Activated CD8-positive, alpha-beta memory T cell treated with anti-CD3 and anti-CD28 coated beads, Interleukin-2, amount 10 ng/mL, durations not matched to agents 7 days and 5 days (primary cell): Measurements from ENCODE around the gene TTI1. TPM values are rescaled to one million over a fixed set of nuclear protein-coding genes. Genes with fewer than 3 reads are reported as not detected.

Source experiments
- ATAC-seq: fragments of 150-1000 bp; cut with Tn5 transposase; one replicate; pipeline ENCODE4 v1.10.0; 2021; ENCODE audit warnings: moderate library complexity
- CTCF ChIA-PET: fragments of 350-600 bp; sonication (Branson Sonifier 250); formaldehyde crosslinking; loops from one replicate; lab custom pipeline; 2021; ENCODE audit warnings: antibody characterized with exemption; lab: Charles Lee
- DNase-seq: peaks from one replicate; pipeline ENCODE4 v3.0.0-alpha.2; 2020
- H3K27ac Mint-ChIP-seq: one replicate; pipeline ENCODE4 v1.8.0; 2021; ENCODE audit warnings: mild to moderate bottlenecking, mixed read lengths
- H3K27me3 Mint-ChIP-seq: one replicate; pipeline ENCODE4 v1.8.0; 2021; ENCODE audit warnings: mixed read lengths
- H3K36me3 Mint-ChIP-seq: one replicate; pipeline ENCODE4 v1.8.0; 2021; ENCODE audit warnings: mild to moderate bottlenecking, mixed read lengths
- H3K4me1 Mint-ChIP-seq: one replicate; pipeline ENCODE4 v1.8.0; 2021; ENCODE audit warnings: mixed read lengths
- H3K4me3 Mint-ChIP-seq: one replicate; pipeline ENCODE4 v1.8.0; 2021; ENCODE audit warnings: mild to moderate bottlenecking, moderate library complexity, mixed read lengths
- H3K9me3 Mint-ChIP-seq: one replicate; pipeline ENCODE4 v1.8.0; 2022; ENCODE audit warnings: low read depth, mixed read lengths
- total RNA-seq, 2 experiments: library from RNA; stranded (reverse); gene quantifications; one replicate each; pipeline ENCODE4 v1.2.3, GENCODE V29; 2021

Gene TTI1
- total RNA-seq, 2 experiments from 2014 or later = 34.7 to 35.0 TPM

GRCh38 chr20:38065764-38066375 lies 32.6 kb upstream of the TTI1 start:
- no peaks in the 10 kb centered on the region for H3K9me3 Mint-ChIP-seq
- no peaks in the 10 kb centered on the region for H3K27me3 Mint-ChIP-seq
- H3K4me3 Mint-ChIP-seq = no peak overlapping the region
- peaks cover 43% of the 10 kb centered on the region for H3K36me3 Mint-ChIP-seq
- DNase-seq = no peak
- CTCF ChIA-PET = no interaction called here
- no peak for ATAC-seq
- no peak overlapping the region for H3K27ac Mint-ChIP-seq
- H3K4me1 Mint-ChIP-seq = peaks cover 2% of the 10 kb centered on the region

GRCh38 chr20:38063911-38064530 lies 30.8 kb upstream of the TTI1 start:
- peaks cover 47% of the 10 kb centered on the region for H3K36me3 Mint-ChIP-seq
- no peak for ATAC-seq
- no peaks in the 10 kb centered on the region for H3K27me3 Mint-ChIP-seq
- H3K4me3 Mint-ChIP-seq = no peak overlapping the region
- H3K4me1 Mint-ChIP-seq = peaks cover 12% of the 10 kb centered on the region
- H3K9me3 Mint-ChIP-seq = no peaks in the 10 kb centered on the region
- no peak overlapping the region for H3K27ac Mint-ChIP-seq
- no peak for DNase-seq
- CTCF ChIA-PET = interaction anchor here (0.8 to 1.9 kb wide), 2 partner anchors 9 to 157 kb away, joined by 3 to 8 read pairs; no protein-coding TSS in a partner anchor

- no peaks in the 10 kb centered on the region for H3K27me3 Mint-ChIP-seq
- H3K36me3 Mint-ChIP-seq = peaks cover 43% of the 10 kb centered on the region
- no peak for ATAC-seq
- no peak for DNase-seq
- H3K4me1 Mint-ChIP-seq = peaks cover 12% of the 10 kb centered on the region
- no peaks in the 10 kb centered on the region for H3K9me3 Mint-ChIP-seq
- no peak overlapping the region for H3K4me3 Mint-ChIP-seq
- CTCF ChIA-PET = interaction anchor here (0.9 to 1.9 kb wide), 2 partner anchors 10 to 158 kb away, joined by 6 to 8 read pairs; no protein-coding TSS in a partner anchor
- no peak overlapping the region for H3K27ac Mint-ChIP-seq
These were observed 29.6 kb upstream of the TTI1 start for GRCh38 chr20:38062890-38063289.

GRCh38 chr20:38061109-38061508 lies 27.9 kb upstream of the TTI1 start:
- Mint-ChIP-seq H3K27me3 (no peaks in the 10 kb centered on the region), H3K9me3 (no peaks in the 10 kb centered on the region), H3K36me3 (peaks cover 29% of the 10 kb centered on the region), H3K4me1 (peaks cover 19% of the 10 kb centered on the region), H3K4me3 (no peak overlapping the region), H3K27ac (no peak overlapping the region)
- ATAC-seq (no peak), DNase-seq (no peak)
- CTCF ChIA-PET = interaction anchor here (0.7 to 4.4 kb wide), 4 partner anchors 12 to 251 kb away, joined by 3 to 32 read pairs (median 4); no protein-coding TSS in a partner anchor

DNA sequence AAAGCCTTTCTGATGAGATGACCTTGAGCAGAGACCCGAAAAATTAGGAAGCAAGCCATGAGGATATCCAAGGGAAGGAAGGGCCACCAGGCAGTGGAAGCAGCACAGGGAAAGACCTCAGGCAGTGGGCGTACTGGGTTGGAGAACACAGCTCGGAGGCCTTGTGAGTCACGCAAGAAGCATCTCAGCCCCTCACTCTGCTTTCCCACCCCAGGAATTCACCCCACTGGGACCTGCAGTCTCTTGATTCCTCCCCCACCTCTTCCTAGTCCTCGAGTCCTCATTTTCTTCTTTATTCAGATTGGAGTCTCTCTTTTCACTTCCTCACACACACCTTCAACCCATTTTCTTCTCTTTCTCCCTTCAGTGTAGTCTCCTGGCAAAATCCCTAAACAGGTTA lies 27.3 kb upstream of the TTI1 start:
- H3K27ac Mint-ChIP-seq = no peak overlapping the region
- CTCF ChIA-PET = interaction anchor here (0.7 to 4.4 kb wide), 5 partner anchors 13 to 251 kb away, joined by 3 to 32 read pairs (median 3); no protein-coding TSS in a partner anchor
- no peak overlapping the region for H3K4me3 Mint-ChIP-seq

GRCh38 chr20:38059832-38060231 lies 26.6 kb upstream of the TTI1 start:
- ATAC-seq = no peak
- CTCF ChIA-PET = interaction anchor here (0.9 to 4.4 kb wide), 6 partner anchors 13 to 252 kb away, joined by 3 to 80 read pairs (median 16); partner anchors contain the start of gene TGM2
- H3K4me3 Mint-ChIP-seq = no peak overlapping the region

More for the DNA sequence above, 27.3 kb upstream of the TTI1 start:
- no peaks in the 10 kb centered on the region for H3K9me3 Mint-ChIP-seq
- no peak for ATAC-seq
- no peak for DNase-seq
- H3K36me3 Mint-ChIP-seq = peaks cover 24% of the 10 kb centered on the region
- H3K27me3 Mint-ChIP-seq = no peaks in the 10 kb centered on the region
- H3K4me1 Mint-ChIP-seq = peaks cover 22% of the 10 kb centered on the region

DNA sequence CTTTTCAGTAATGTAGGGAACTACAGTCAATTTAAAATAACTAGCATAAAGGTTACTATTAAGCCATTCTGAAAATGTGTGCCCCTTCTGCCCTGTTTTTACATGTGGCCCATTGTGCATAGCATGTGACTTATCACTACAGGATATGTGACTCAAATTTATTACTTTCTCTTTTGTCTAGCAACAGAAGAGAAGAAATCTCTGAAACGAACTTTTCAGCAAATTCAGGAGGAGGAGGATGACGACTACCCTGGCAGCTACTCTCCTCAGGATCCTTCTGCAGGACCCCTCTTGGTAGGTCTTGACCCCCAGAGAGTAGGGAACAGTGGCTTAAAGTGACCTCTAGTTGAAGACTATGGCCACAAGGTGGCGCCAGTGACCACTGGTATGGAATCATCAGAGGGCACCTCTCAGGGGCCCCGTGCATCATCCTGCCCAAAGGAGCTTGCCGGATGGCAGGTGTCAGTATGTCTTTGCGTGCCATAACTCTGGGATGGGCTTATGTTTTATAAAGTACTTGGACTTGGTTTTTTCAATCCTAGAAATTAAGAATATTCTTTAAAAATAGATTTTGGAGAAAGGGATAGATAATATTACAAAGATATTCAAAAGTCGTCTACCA lies 24.2 kb upstream of the TTI1 start:
- no peak overlapping the region for H3K4me3 Mint-ChIP-seq
- peaks cover 21% of the 10 kb centered on the region for H3K36me3 Mint-ChIP-seq
- no peaks in the 10 kb centered on the region for H3K27me3 Mint-ChIP-seq
- peak overlapping the region; percentile 44 for H3K27ac Mint-ChIP-seq
- CTCF ChIA-PET = interaction anchor here (0.7 to 4.4 kb wide), 27 partner anchors 9 to 511 kb away, joined by 3 to 80 read pairs (median 4); partner anchors contain the start of genes RPRD1B, TGM2 and TTI1
- ATAC-seq = peak; percentile 88
- no peaks in the 10 kb centered on the region for H3K9me3 Mint-ChIP-seq
- peaks cover 24% of the 10 kb centered on the region for H3K4me1 Mint-ChIP-seq
- DNase-seq = peak; percentile 82

More at GRCh38 chr20:38059832-38060231, 26.6 kb upstream of the TTI1 start:
- Mint-ChIP-seq H3K36me3 (peaks cover 22% of the 10 kb centered on the region), H3K9me3 (no peaks in the 10 kb centered on the region), H3K27me3 (no peaks in the 10 kb centered on the region), H3K4me1 (peaks cover 26% of the 10 kb centered on the region), H3K27ac (no peak overlapping the region)
- no peak for DNase-seq

DNA sequence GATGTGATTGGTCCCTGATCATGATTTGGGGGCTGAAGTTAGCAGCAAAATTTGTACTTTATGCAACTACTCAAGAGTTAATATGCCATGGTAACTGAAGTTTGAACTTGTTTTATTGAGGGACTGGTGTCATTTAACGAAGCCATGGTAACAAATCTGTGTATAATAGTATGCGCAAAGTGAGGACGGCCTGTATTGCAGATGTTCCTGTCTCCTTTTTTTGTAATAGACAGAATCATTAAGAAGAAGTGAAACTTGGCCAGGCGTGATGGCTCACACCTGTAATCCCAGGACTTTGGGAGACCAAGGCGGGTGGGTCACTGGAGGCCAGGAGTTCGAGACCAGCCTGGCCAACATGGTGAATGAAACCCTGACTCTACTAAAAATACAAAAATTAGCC lies 22.6 kb upstream of the TTI1 start:
- CTCF ChIA-PET = interaction anchor here (4.3 kb wide), 1 partner anchor 166 kb away, joined by 80 read pairs; no protein-coding TSS in a partner anchor
- H3K4me3 Mint-ChIP-seq = no peak overlapping the region
- no peaks in the 10 kb centered on the region for H3K27me3 Mint-ChIP-seq
- H3K36me3 Mint-ChIP-seq = peaks cover 27% of the 10 kb centered on the region
- no peak for ATAC-seq
- H3K9me3 Mint-ChIP-seq = no peaks in the 10 kb centered on the region
- DNase-seq = no peak
- no peak overlapping the region for H3K27ac Mint-ChIP-seq
- peaks cover 28% of the 10 kb centered on the region for H3K4me1 Mint-ChIP-seq

- no peak for DNase-seq
- no peak overlapping the region for H3K27ac Mint-ChIP-seq
- peaks cover 25% of the 10 kb centered on the region for H3K36me3 Mint-ChIP-seq
- H3K27me3 Mint-ChIP-seq = no peaks in the 10 kb centered on the region
- H3K9me3 Mint-ChIP-seq = no peaks in the 10 kb centered on the region
- H3K4me1 Mint-ChIP-seq = peaks cover 26% of the 10 kb centered on the region
- no peak for ATAC-seq
- CTCF ChIA-PET = no interaction called here
- no peak overlapping the region for H3K4me3 Mint-ChIP-seq
These were observed 22.0 kb upstream of the TTI1 start for GRCh38 chr20:38055294-38055693.

DNA sequence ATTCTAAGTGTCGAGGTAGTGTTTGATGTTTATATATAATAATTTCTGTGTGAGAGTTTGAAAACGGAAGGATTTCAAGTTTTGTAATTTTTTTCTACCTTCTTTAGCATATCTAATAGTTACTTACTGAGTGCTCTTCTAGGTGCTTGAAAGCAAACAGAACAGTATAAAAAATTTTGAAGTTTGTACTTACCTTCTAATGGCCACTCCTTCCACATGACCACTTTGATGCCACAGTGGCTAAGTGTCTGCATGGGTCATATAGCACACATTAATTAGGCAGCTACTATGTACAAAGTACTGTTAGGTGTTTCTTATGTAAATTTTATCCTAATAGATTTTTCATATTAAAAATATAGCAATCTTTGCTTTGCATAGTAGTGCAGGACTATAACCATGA lies 21.4 kb upstream of the TTI1 start:
- H3K9me3 Mint-ChIP-seq = no peaks in the 10 kb centered on the region
- CTCF ChIA-PET = no interaction called here

GRCh38 chr20:38052870-38053269 lies 19.6 kb upstream of the TTI1 start:
- H3K36me3 Mint-ChIP-seq = peaks cover 17% of the 10 kb centered on the region
- no peak overlapping the region for H3K27ac Mint-ChIP-seq
- H3K27me3 Mint-ChIP-seq = no peaks in the 10 kb centered on the region
- no peak for DNase-seq
- H3K4me3 Mint-ChIP-seq = no peak overlapping the region
- peaks cover 29% of the 10 kb centered on the region for H3K4me1 Mint-ChIP-seq
- no peaks in the 10 kb centered on the region for H3K9me3 Mint-ChIP-seq
- CTCF ChIA-PET = interaction anchor here (3.2 kb wide), 1 partner anchor 169 kb away, joined by 13 read pairs; no protein-coding TSS in a partner anchor
- ATAC-seq = no peak

More for the DNA sequence above, 21.4 kb upstream of the TTI1 start:
- no peaks in the 10 kb centered on the region for H3K27me3 Mint-ChIP-seq
- DNase-seq (no peak), ATAC-seq (no peak)
- peaks cover 23% of the 10 kb centered on the region for H3K36me3 Mint-ChIP-seq
- H3K4me3 Mint-ChIP-seq = no peak overlapping the region
- no peak overlapping the region for H3K27ac Mint-ChIP-seq
- peaks cover 28% of the 10 kb centered on the region for H3K4me1 Mint-ChIP-seq

- DNase-seq (no peak), ATAC-seq (no peak)
- Mint-ChIP-seq H3K9me3 (no peaks in the 10 kb centered on the region), H3K27ac (no peak overlapping the region), H3K27me3 (no peaks in the 10 kb centered on the region), H3K4me1 (peaks cover 21% of the 10 kb centered on the region), H3K36me3 (peaks cover 23% of the 10 kb centered on the region), H3K4me3 (no peak overlapping the region)
- CTCF ChIA-PET = interaction anchor here (1.1 to 3.2 kb wide), 2 partner anchors 23 to 171 kb away, joined by 4 to 13 read pairs; no protein-coding TSS in a partner anchor
These were observed 17.4 kb upstream of the TTI1 start for GRCh38 chr20:38050686-38051085.

GRCh38 chr20:38049800-38050199 lies 16.5 kb upstream of the TTI1 start:
- H3K4me3 Mint-ChIP-seq = no peak overlapping the region
- H3K27me3 Mint-ChIP-seq = no peaks in the 10 kb centered on the region
- DNase-seq (no peak), ATAC-seq (no peak)
- no peaks in the 10 kb centered on the region for H3K9me3 Mint-ChIP-seq
- CTCF ChIA-PET = interaction anchor here (1.8 kb wide), 1 partner anchor 172 kb away, joined by 5 read pairs; no protein-coding TSS in a partner anchor
- H3K27ac Mint-ChIP-seq = no peak overlapping the region
- peaks cover 16% of the 10 kb centered on the region for H3K4me1 Mint-ChIP-seq
- H3K36me3 Mint-ChIP-seq = peaks cover 23% of the 10 kb centered on the region
